Omental fat pad (tissue), 4 donors: Measurements from ENCODE around the gene CCDC83. TPM values are rescaled to one million over a fixed set of nuclear protein-coding genes. Genes with fewer than 3 reads are reported as not detected.

ENCODE experiments used
- ATAC-seq: fragments of 150-250 bp; one replicate; pipeline ENCODE4 v1.9.1; 2016; ENCODE audit warnings: mild to moderate bottlenecking, moderate library complexity; ENCODE audit not compliant: low FRiP score
- DNase-seq: peaks from one replicate; pipeline ENCODE4 v3.0.0-alpha.2; 2019; ENCODE audit warnings: low spot score
- CTCF ChIP-seq, 3 donors: fragments of 450-650 bp; IDR thresholded peaks; one replicate each; pipeline ENCODE4 v1.5.1; 2016 to 2017; ENCODE audit warnings: antibody characterized with exemption in 3 of 3, mild to moderate bottlenecking in 3 of 3, moderate library complexity in 2 of 3
- total RNA-seq, 4 donors: library from RNA; depleted of rRNA; stranded (reverse); fragments of >200 nt; gene quantifications; one replicate each; pipeline ENCODE4 v1.1.0, GENCODE V29; 2016

CCDC83 gene
- 1 to 10 TPM in 1 of 4 donors, not detected in 3; 3.2 TPM for total RNA-seq

GRCh38 chr11:85855341-85855656, at the start of gene CCDC83:
TSS of gene CCDC83 (plus strand) at chr11:85855383. CDS start at chr11:85865124, 9,741 bp downstream.
- no peak for TF ChIP-seq CTCF (IDR thresholded peaks at IDR 0.05)
- ATAC-seq, result no peak
- DNase-seq, result no peak

DNA sequence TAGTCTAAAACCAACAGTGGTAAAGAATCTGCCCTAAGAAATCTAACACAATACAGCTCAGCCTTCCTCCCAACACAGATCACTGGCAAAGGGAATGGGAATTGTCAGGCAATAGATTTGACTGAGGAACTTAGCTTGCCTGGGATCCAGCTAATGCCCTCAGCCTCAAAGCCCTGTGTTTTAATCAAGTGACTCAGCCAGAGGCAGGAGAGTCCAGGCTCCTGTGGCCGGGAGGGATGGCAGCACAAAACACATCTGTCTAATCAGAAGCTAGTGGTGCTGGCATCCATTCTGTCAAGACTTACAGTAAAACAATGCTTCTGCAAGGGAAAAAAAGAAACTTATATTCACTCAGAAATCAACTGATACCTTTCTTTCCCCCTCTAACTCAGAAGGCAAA, 49.8 kb upstream of the CCDC83 start:
- no peak for ATAC-seq
- no peak for TF ChIP-seq CTCF (IDR thresholded peaks at IDR 0.05)
- DNase-seq, result no peak

GRCh38 chr11:85806016-85806415, 49.2 kb upstream of the CCDC83 start:
- TF ChIP-seq CTCF (IDR thresholded peaks at IDR 0.05), result no peak
- ATAC-seq (no peak), DNase-seq (no peak)

DNA sequence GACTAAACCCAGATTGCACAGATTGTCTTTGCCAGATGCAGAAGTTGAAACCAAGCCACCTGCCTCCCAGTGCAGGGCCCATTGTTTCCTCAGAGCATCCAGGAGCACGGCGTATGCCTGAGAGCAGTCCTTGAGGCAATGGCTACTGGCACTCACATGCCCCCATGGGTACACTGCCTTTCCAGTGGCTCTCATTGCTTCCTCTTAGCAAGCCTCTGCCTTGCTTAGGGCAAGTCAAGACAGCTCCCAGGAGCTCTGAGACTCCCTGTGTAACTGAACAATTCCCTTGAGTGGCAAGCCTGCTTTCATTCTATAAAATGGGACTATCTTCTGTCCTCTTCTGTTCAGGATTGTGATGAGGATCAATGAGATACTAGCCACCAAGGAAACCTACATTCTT, 48.3 kb upstream of the CCDC83 start:
- ATAC-seq, result no peak

GRCh38 chr11:85809191-85809590, 46.0 kb upstream of the CCDC83 start:
- ATAC-seq (no peak), DNase-seq (no peak)
- no peak for TF ChIP-seq CTCF (IDR thresholded peaks at IDR 0.05)

More for the DNA sequence above, 48.3 kb upstream of the CCDC83 start:
- TF ChIP-seq CTCF (IDR thresholded peaks at IDR 0.05), result no peak
- no peak for DNase-seq

GRCh38 chr11:85809863-85810262, 45.3 kb upstream of the CCDC83 start:
- no peak for ATAC-seq
- no peak for TF ChIP-seq CTCF (IDR thresholded peaks at IDR 0.05)
- DNase-seq, result no peak

GRCh38 chr11:85810521-85810870, 44.7 kb upstream of the CCDC83 start:
- ATAC-seq, result peak; percentile 24

More at GRCh38 chr11:85810521-85810870, 44.7 kb upstream of the CCDC83 start:
- no peak for TF ChIP-seq CTCF (IDR thresholded peaks at IDR 0.05)
- no peak for DNase-seq
